B cell (primary cell): ENCODE data around the gene UMOD. TPM values are rescaled to one million over a fixed set of nuclear protein-coding genes. Genes with fewer than 3 reads are reported as not detected.

Experiments used
- ATAC-seq: fragments of 200-7000 bp; cut with Tn5 transposase; one replicate; pipeline ENCODE4 v1.10.0; 2021; ENCODE audit warnings: low read depth, mild to moderate bottlenecking, moderate number of reproducible peaks, moderate library complexity
- CTCF ChIA-PET: fragments of 350-600 bp; sonication (Branson Sonifier 250); formaldehyde crosslinking; loops from one replicate; lab custom pipeline; 2021; ENCODE audit warnings: antibody characterized with exemption, inconsistent platforms; lab: Charles Lee
- POLR2A ChIA-PET: fragments of 350-600 bp; sonication (Branson Sonifier 250); formaldehyde crosslinking; loops from one replicate; lab custom pipeline; 2021; ENCODE audit warnings: antibody characterized with exemption; lab: Charles Lee
- DNase-seq: peaks from one replicate; pipeline ENCODE4 v3.0.0; 2013
- H2AFZ ChIP-seq: 2 replicates; pipeline ENCODE4 v1.6.1; 2012; ENCODE audit warnings: mild to moderate bottlenecking, low read depth, low read length; ENCODE audit not compliant: insufficient read depth, poor library complexity, severe bottlenecking
- H3K27ac ChIP-seq, 2 donors: 1 replicate in 1 of 2; 2 replicates in 1 of 2; pipeline ENCODE4 v1.5.1; 2012 to 2013; ENCODE audit warnings: low read length in 2 of 2, mild to moderate bottlenecking in 2 of 2, moderate library complexity in 1 of 2
- H3K27me3 ChIP-seq, 4 experiments: fragments of 200-600 bp in 1 of 4; sonication (generic) in 1 of 4; replicated peaks in 1 of 4; 1 replicate in 2 of 4; 2 replicates in 2 of 4; pipeline versions ENCODE4 v1.6.1 to v1.7.0; 2013 to 2016; ENCODE audit warnings: low read length in 3 of 4, mild to moderate bottlenecking in 2 of 4, mixed read lengths in 1 of 4, moderate library complexity in 1 of 4; ENCODE audit not compliant: insufficient read depth in 4 of 4, control insufficient read depth in 3 of 4; ENCODE audit errors: control extremely low read depth in 1 of 4
- H3K36me3 ChIP-seq, 2 experiments: replicated peaks in 1 of 2; 1 replicate in 1 of 2; 2 replicates in 1 of 2; pipeline versions ENCODE4 v1.6.1 to v1.7.1; 2013; ENCODE audit warnings: low read length in 1 of 2; ENCODE audit not compliant: insufficient read depth in 2 of 2, control insufficient read depth in 1 of 2; ENCODE audit errors: control extremely low read depth in 1 of 2, extremely low read depth in 1 of 2
- H3K4me1 ChIP-seq, 2 donors: fragments of 200-600 bp in 1 of 2; sonication (generic) in 1 of 2; 1 replicate in 1 of 2; 2 replicates in 1 of 2; pipeline versions ENCODE4 v1.5.1 to v1.6.1; 2013 to 2017; ENCODE audit warnings: low read length in 2 of 2; ENCODE audit not compliant: control insufficient read depth in 2 of 2, insufficient read depth in 2 of 2
- H3K4me2 ChIP-seq: replicated peaks from 2 replicates; pipeline ENCODE3; 2012; ENCODE audit warnings: mild to moderate bottlenecking, low read depth, low read length; ENCODE audit not compliant: poor library complexity, severe bottlenecking
- H3K4me3 ChIP-seq, 5 experiments: fragments of 200-600 bp in 1 of 5; sonication (generic) in 1 of 5; 1 replicate in 3 of 5; 2 replicates in 2 of 5; pipeline versions ENCODE4 v1.5.1 to v1.7.0; 2011 to 2016; ENCODE audit warnings: low read length in 4 of 5, mild to moderate bottlenecking in 4 of 5, low read depth in 2 of 5, control low read depth in 1 of 5, moderate library complexity in 1 of 5; ENCODE audit not compliant: insufficient read depth in 1 of 5; ENCODE audit errors: control extremely low read depth in 1 of 5, extremely low read depth in 1 of 5
- H3K79me2 ChIP-seq: fragments of 200-600 bp; sonication (generic); one replicate; pipeline ENCODE4 v1.6.0; 2016; ENCODE audit warnings: low read length; ENCODE audit not compliant: control insufficient read depth, insufficient read depth
- H3K9ac ChIP-seq: fragments of 200-600 bp; sonication (generic); 2 replicates; pipeline ENCODE4 v1.6.1; 2017; ENCODE audit warnings: mild to moderate bottlenecking, low read length, moderate library complexity
- H3K9me3 ChIP-seq, 3 donors: one replicate each; pipeline versions ENCODE4 v1.6.1 to v1.7.1; 2013; ENCODE audit warnings: low read length in 2 of 3; ENCODE audit not compliant: control insufficient read depth in 2 of 3, insufficient read depth in 1 of 3; ENCODE audit errors: control extremely low read depth in 1 of 3
- H4K20me1 ChIP-seq: 2 replicates; pipeline ENCODE4 v1.6.0; 2012; ENCODE audit warnings: mild to moderate bottlenecking, low read length; ENCODE audit not compliant: insufficient read depth, control insufficient read depth, poor library complexity, severe bottlenecking
- H3K27ac Mint-ChIP-seq: one replicate; pipeline ENCODE4 v1.8.0; 2021; ENCODE audit warnings: mixed read lengths
- H3K27me3 Mint-ChIP-seq: one replicate; pipeline ENCODE4 v1.8.0; 2021; ENCODE audit warnings: mixed read lengths
- H3K4me1 Mint-ChIP-seq: one replicate; pipeline ENCODE4 v1.8.0; 2021; ENCODE audit warnings: mixed read lengths
- H3K4me3 Mint-ChIP-seq: one replicate; pipeline ENCODE4 v1.8.0; 2021; ENCODE audit warnings: mixed read lengths
- H3K9me3 Mint-ChIP-seq: one replicate; pipeline ENCODE4 v1.8.0; 2022; ENCODE audit warnings: mixed read lengths; ENCODE audit not compliant: insufficient read depth
- EZH2 ChIP-seq: IDR thresholded peaks from 2 replicates; pipeline ENCODE4 v1.6.1; 2012; ENCODE audit warnings: borderline replicate concordance, low read depth, mild to moderate bottlenecking, moderate library complexity, low read length; ENCODE audit not compliant: insufficient read depth, poor library complexity, severe bottlenecking
- WGBS: methylation state at CpG from one replicate; pipeline ENCODE4 v1.1.5; 2013; ENCODE audit warnings: missing lambda C conversion rate; ENCODE audit not compliant: insufficient coverage; 5-methylcytosine and 5-hydroxymethylcytosine counted together
- intact Hi-C: fragments of 100-400 bp; cut with micrococcal nuclease; formaldehyde crosslinking; loops from one replicate; pipeline ENCODE4 v1.10.0; 2022
- polyA plus RNA-seq: library from polyadenylated mRNA; depleted of rRNA; stranded (reverse); fragments of >200 nt; gene quantifications from 2 replicates; pipeline ENCODE4 v1.2.3, GENCODE V29; 2012
- total RNA-seq, 2 donors: library from RNA; stranded (reverse); fragments of 120-200 nt in 1 of 2; gene quantifications; 1 replicate in 1 of 2; 2 replicates in 1 of 2; pipeline versions ENCODE4 v1.2.3 to v1.2.4, GENCODE V29; 2013 to 2022
- TF ChIP-seq, protein P1 (sequence below): fragments of 200-600 bp; IDR thresholded peaks from one replicate; pipeline ENCODE4 v1.8.0; 2022; ENCODE audit warnings: antibody characterized with exemption, mild to moderate bottlenecking

The UMOD gene
- total and polyA plus RNA-seq, 2 donors (not counting 1 experiment from before 2014, with no cell fraction given) = not detected

DNA sequence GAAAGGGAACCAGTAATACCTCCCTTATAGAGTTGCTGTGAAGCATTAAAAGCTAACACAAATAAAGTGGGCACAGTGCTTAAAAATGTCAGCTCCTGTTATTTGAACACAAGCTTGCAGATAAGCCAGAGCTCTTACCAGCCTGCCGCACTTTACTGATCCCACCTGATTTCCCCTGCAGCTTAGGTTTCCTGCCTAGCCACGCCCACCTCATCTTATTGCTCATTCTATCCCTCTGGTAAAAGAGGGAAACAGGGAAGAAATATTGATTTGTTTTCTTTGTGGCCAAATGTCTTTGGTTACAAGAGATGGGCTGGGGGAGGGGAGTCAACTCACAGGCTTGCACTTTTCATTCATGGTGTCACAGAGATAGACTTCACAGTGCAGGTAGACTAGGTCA lies 15.6 kb downstream of the UMOD start:
- H3K9me3 ChIP-seq = no peaks in the 10 kb centered on the region
- H3K9ac ChIP-seq = no peak overlapping the region

DNA sequence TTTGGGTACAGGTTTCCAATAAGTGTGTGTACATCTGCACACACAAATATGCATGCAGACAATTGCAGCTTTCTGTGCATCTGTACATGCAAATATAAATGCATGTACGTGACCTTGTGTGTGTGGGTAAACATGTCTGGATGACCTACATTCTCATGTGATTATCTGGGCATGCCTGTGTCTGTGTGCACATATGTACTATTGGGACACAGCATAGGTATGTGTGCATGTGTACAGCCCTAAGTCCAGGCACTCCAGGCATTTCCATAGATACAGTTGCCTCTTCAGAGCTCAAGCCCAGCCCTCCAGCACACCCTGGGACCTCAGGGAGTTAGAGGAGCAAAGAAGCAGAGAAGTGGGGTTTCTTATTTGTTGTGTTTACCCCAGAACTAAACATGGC lies 18.1 kb downstream of the UMOD start:
- Histone ChIP-seq H4K20me1 (no peaks in the 10 kb centered on the region), H3K4me2 (no peak overlapping the region), H3K4me3 (no peak overlapping the region), H3K27me3 (no peaks in the 10 kb centered on the region), H2AFZ (no peak overlapping the region), H3K27ac (no peak overlapping the region), H3K79me2 (no peaks in the 10 kb centered on the region), H3K36me3 (no peaks in the 10 kb centered on the region), H3K9me3 (no peaks in the 10 kb centered on the region), H3K4me1 (no peaks in the 10 kb centered on the region), H3K9ac (no peak overlapping the region)
- Mint-ChIP-seq H3K4me3 (no peak overlapping the region), H3K4me1 (no peaks in the 10 kb centered on the region), H3K27me3 (peaks cover 4% of the 10 kb centered on the region), H3K9me3 (no peaks in the 10 kb centered on the region), H3K27ac (no peak overlapping the region)
- 67% methylated on average over 1 of the region's 1 CpG for WGBS
- POLR2A ChIA-PET = no interaction called here
- ATAC-seq = no peak
- intact Hi-C loops = no loop called here
- TF ChIP-seq EZH2 = no peak
- TF ChIP-seq, protein P1, sequence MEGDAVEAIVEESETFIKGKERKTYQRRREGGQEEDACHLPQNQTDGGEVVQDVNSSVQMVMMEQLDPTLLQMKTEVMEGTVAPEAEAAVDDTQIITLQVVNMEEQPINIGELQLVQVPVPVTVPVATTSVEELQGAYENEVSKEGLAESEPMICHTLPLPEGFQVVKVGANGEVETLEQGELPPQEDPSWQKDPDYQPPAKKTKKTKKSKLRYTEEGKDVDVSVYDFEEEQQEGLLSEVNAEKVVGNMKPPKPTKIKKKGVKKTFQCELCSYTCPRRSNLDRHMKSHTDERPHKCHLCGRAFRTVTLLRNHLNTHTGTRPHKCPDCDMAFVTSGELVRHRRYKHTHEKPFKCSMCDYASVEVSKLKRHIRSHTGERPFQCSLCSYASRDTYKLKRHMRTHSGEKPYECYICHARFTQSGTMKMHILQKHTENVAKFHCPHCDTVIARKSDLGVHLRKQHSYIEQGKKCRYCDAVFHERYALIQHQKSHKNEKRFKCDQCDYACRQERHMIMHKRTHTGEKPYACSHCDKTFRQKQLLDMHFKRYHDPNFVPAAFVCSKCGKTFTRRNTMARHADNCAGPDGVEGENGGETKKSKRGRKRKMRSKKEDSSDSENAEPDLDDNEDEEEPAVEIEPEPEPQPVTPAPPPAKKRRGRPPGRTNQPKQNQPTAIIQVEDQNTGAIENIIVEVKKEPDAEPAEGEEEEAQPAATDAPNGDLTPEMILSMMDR = no peak
- CTCF ChIA-PET = no interaction called here
- no peak for DNase-seq

More for the DNA sequence above, 15.6 kb downstream of the UMOD start:
- Mint-ChIP-seq H3K27ac (no peak overlapping the region), H3K4me1 (no peaks in the 10 kb centered on the region), H3K27me3 (peaks cover 4% of the 10 kb centered on the region), H3K9me3 (no peaks in the 10 kb centered on the region), H3K4me3 (no peak overlapping the region)
- Histone ChIP-seq H3K36me3 (no peaks in the 10 kb centered on the region), H3K27ac (no peak overlapping the region), H3K27me3 (no peaks in the 10 kb centered on the region), H3K4me3 (no peak overlapping the region), H3K4me2 (no peak overlapping the region), H3K79me2 (no peaks in the 10 kb centered on the region), H4K20me1 (no peaks in the 10 kb centered on the region), H3K4me1 (no peaks in the 10 kb centered on the region), H2AFZ (no peak overlapping the region)
- TF ChIP-seq, protein P1 = no peak
- TF ChIP-seq EZH2 = no peak
- ATAC-seq = no peak
- CTCF ChIA-PET = no interaction called here
- POLR2A ChIA-PET = no interaction called here
- intact Hi-C loops = no loop called here
- no peak for DNase-seq
- no CpG with 5 or more reads among the region's 2 CpGs for WGBS
